Measurements from ENCODE around the gene CD302. TPM values are rescaled to one million over a fixed set of nuclear protein-coding genes. Genes with fewer than 3 reads are reported as not detected.
"Not testable (repeated sequence)": the region's sequence is repeated elsewhere in the genome, so short reads cannot be mapped to it uniquely, and the experiment has no call there.

CD302 gene
- total RNA-seq, 1 donor = 64.3 TPM

DNA sequence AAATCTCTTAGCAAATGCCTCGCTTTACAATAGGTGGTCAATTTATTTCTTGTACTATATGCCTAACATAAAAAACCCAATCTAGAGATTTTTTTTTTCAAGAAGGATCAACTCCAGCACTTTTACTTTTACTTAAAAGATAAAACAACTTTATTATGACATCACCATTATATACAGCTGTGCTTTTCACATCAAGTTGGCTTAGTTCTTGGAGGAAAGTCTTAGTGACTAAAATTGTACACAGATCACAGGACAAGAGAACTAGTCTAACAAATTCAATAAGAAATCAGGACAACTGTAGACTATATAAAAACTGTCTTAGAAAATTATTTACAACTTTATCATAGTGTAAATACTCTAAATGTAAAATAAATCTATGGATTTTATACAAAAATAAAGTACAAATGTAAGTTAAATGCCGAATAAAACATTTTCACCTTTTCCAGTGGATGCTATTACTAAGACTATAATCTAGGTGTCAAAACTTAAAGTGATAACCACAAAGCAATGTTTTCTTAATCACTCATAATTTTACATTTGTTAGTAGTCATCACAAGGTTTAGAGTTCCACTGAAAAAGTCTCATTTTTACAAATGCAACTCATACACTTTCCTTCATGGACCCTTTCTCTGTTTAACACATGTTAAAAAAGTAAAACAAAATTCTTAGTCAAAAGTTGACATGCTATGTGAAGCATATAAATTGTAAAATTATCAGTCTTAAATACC is 5.4 kb upstream of the CD302 start:
- peaks cover 2% of the 10 kb centered on the region for H3K27me3 ChIP-seq (ENCODE audit: insufficient read depth, low read length)
- no peaks in the 10 kb centered on the region for H3K9me3 ChIP-seq (ENCODE audit: low read depth, low read length)
- no peak overlapping the region for H3K4me3 ChIP-seq (ENCODE audit: low read length)
- peaks cover 35% of the 10 kb centered on the region for H3K4me1 ChIP-seq (ENCODE audit: insufficient read depth, low read length)

DNA sequence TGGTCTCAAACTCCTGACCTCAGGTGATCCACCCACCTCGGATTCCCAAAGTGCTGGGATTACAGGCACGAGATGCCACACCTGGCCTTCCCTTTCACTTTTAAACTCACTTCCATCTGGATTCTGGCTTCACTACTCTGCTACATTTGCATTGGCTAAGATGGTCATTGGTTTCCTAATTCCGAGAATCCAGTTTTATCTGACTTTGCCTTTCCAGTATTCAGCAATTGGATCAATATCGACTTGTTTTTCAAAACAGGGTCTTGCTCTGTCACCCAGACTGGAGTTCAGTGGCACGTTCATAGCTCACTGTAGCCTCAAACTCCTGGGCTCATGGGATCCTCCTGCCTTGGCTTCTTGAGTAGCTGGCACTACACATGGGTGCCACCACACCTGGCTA is 4.7 kb upstream of the CD302 start:
- H3K27me3 ChIP-seq (ENCODE audit: insufficient read depth, low read length) = peaks cover 3% of the 10 kb centered on the region
- no peaks in the 10 kb centered on the region for H3K9me3 ChIP-seq (ENCODE audit: low read depth, low read length)
- H3K4me3 ChIP-seq (ENCODE audit: low read length) = no peak overlapping the region
- H3K4me1 ChIP-seq (ENCODE audit: insufficient read depth, low read length) = peaks cover 38% of the 10 kb centered on the region

DNA sequence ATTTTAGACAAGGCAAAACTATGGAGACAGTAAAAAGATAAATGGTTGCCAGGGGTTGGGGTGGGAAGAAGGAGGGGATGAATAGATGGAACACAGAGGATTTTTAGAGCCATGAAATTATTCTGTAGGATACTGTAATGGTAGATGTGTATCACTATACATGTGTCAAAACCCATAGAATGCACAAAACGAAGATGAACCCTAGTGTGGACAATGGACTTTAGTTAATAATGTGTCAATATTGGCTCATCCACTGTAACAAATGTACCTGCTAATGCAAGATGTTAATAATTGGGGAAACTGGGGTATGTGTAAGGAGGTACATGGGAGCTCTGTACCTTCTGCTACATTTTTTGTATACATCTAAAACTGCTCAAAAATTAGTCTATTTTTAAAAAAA is 1.8 kb upstream of the CD302 start:
- Histone ChIP-seq H3K9me3 (ENCODE audit: low read depth, low read length) (no peaks in the 10 kb centered on the region), H3K4me3 (ENCODE audit: low read length) (no peak overlapping the region), H3K27me3 (ENCODE audit: insufficient read depth, low read length) (peaks cover 3% of the 10 kb centered on the region), H3K4me1 (ENCODE audit: insufficient read depth, low read length) (peaks cover 63% of the 10 kb centered on the region)

DNA sequence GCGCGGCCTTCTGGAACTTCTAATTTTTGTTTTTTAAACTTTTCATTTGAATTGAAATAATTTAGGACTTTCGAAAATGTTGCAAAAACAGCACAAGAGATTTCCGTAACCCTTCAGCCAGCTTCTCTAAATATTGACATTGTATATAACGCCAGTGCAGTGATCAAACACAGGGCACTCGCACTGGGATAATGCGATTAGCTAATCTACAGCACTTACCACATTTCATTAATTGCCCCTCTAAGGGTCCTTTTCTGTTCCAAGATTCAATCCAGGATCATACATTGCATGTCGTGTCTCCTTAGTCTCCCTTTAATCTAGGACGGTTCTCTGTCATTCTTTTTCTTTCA is 343 bp upstream of the CD302 start:
- Histone ChIP-seq H3K4me3 (ENCODE audit: low read length) (peak overlapping the region; percentile 75), H3K27me3 (ENCODE audit: insufficient read depth, low read length) (peaks cover 3% of the 10 kb centered on the region), H3K4me1 (ENCODE audit: insufficient read depth, low read length) (peaks cover 72% of the 10 kb centered on the region), H3K9me3 (ENCODE audit: low read depth, low read length) (no peaks in the 10 kb centered on the region)

DNA sequence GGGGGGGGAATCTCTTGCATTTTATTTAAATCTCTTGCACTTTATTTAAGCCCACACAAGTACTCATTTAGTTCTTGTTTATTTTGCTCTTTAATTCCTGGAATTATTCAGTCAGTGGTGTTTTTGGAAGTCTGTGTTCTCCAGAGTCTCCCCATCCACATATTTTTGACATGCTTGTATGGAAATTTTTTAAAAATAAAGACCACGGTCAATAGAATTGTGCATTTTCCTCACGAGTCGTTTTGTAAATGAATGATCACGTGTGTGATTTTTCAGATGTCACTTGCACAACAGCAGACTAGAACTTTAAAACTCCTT is 824 bp downstream of the CD302 start:
- H3K9me3 ChIP-seq (ENCODE audit: low read depth, low read length) = no peaks in the 10 kb centered on the region
- peaks cover 3% of the 10 kb centered on the region for H3K27me3 ChIP-seq (ENCODE audit: insufficient read depth, low read length)
- peaks cover 72% of the 10 kb centered on the region for H3K4me1 ChIP-seq (ENCODE audit: insufficient read depth, low read length)
- H3K4me3 ChIP-seq (ENCODE audit: low read length) = peak overlapping the region; percentile 75

DNA sequence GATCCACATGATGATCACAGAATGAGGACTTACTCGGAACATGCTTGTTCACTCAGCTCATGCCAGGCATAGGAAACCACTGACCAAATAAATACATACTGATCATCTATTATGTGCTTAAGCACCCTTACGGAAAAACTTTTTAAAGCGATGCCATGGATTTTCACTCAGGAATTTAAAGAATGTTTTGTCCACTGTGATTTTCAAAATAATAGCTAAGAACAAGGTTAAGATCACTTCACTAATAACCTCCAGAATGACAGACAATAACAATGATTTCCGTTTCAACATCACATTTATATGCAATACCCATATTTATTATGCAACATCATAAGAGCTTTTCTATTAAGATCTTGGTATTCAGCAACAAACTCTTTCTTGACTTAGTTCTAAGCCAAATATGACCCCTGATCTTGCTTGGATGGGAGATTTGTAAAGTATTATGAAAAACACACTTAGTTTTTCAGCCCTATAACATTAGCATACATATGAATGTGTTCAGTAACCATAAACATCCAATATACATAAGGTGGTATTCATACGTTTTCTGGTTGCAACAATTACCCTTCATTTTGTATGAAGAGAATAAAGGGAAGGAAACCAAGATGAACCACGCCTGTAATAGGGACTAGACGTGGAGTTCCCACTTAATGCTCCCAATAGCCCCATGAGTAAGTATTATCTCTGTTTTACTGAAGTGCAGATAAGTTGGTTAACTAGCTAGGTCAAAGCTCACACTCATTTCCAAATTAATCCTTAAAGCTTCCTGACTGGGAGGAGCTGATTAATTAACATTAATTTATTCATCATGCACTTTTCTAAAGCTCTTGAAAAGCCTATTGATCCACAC is 1.9 kb downstream of the CD302 start:
- Histone ChIP-seq H3K4me3 (ENCODE audit: low read length) (peak overlapping the region; percentile 75), H3K27me3 (ENCODE audit: insufficient read depth, low read length) (peaks cover 3% of the 10 kb centered on the region), H3K4me1 (ENCODE audit: insufficient read depth, low read length) (peaks cover 65% of the 10 kb centered on the region), H3K9me3 (ENCODE audit: low read depth, low read length) (no peaks in the 10 kb centered on the region)

DNA sequence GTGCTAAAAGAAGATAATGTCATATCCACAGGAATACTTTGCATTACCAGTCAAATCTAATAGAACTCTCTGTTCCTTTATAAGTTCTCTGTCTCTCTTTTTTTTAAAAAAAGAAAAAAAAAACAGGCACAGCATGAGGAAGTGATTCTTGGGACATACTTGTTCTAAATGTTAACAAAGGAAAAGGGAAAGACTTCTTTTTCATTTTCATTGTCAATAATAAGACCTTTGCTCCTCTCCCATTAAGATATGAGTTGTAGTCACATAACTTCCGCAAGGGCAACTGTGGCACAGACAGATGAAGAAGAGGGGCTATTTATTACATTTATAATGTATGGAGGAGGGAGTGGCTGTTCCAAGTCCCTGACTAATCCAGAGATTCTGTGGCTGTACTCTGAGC is 4.7 kb downstream of the CD302 start:
- no peaks in the 10 kb centered on the region for H3K9me3 ChIP-seq (ENCODE audit: low read depth, low read length)
- H3K4me3 ChIP-seq (ENCODE audit: low read length) = no peak overlapping the region
- no peaks in the 10 kb centered on the region for H3K27me3 ChIP-seq (ENCODE audit: insufficient read depth, low read length)
- peaks cover 60% of the 10 kb centered on the region for H3K4me1 ChIP-seq (ENCODE audit: insufficient read depth, low read length)

DNA sequence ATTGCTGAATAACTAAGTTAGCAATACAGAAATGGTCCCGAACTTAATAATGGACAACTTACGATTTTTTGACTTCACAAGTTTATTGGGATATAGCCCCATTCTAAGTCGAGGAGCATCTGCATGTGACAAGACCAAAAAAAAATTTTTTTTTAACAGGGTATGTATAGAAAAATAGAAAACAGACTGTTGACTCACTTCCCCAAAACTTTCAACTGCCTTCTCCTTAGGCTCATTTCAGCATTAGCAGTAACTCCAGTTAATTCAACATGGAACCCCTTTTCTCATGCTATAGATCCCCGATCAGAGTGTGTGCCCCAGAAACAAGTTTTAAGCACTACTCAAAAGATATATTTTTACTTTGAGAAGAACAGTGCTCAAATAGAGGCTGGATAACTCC is 5.4 kb downstream of the CD302 start:
- Histone ChIP-seq H3K4me1 (ENCODE audit: insufficient read depth, low read length) (peaks cover 59% of the 10 kb centered on the region), H3K9me3 (ENCODE audit: low read depth, low read length) (no peaks in the 10 kb centered on the region), H3K27me3 (ENCODE audit: insufficient read depth, low read length) (no peaks in the 10 kb centered on the region), H3K4me3 (ENCODE audit: low read length) (no peak overlapping the region)

DNA sequence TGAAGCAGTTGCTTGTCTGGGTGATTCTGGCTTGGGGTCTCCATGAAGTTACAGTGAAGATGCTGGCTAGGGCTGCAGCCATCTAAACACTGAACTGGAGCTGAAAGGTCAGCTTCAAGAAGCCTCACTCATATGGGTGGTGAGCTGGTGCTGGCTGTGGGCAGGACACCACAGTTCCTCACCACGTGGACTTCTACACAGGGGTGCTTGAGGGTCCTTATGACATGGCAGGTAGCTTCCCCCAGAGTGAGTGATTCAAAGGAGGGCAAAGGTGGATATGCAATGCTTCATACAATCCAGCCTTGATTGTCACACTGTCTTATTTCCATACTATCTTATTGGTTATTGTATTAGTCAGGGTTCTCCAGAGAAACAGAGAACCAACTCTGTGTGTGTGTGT is 6.0 kb downstream of the CD302 start:
- no peaks in the 10 kb centered on the region for H3K27me3 ChIP-seq (ENCODE audit: insufficient read depth, low read length)
- H3K4me1 ChIP-seq (ENCODE audit: insufficient read depth, low read length) = peaks cover 53% of the 10 kb centered on the region
- no peaks in the 10 kb centered on the region for H3K9me3 ChIP-seq (ENCODE audit: low read depth, low read length)
- H3K4me3 ChIP-seq (ENCODE audit: low read length) = no peak overlapping the region

DNA sequence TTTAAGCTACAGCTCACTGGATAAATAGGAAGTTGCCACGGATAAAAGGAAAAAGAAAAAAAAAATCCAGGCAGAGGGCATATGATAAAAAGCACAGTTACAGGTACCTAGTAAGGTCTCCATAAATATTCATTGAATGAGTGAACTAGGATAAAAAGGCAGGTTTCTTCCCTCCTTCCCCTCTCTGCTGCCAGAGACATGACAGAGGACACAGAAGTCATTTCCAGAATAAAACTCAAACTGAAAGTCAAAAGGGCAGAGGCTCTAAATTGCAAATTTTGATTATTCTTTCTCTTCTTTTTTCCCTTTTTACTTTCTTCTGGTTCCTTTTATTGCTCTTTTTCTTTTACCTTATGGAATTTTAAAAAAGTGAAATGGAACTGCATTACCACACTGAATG is 7.7 kb downstream of the CD302 start:
- H3K4me3 ChIP-seq (ENCODE audit: low read length) = no peak overlapping the region
- no peaks in the 10 kb centered on the region for H3K27me3 ChIP-seq (ENCODE audit: insufficient read depth, low read length)
- peaks cover 44% of the 10 kb centered on the region for H3K4me1 ChIP-seq (ENCODE audit: insufficient read depth, low read length)
- H3K9me3 ChIP-seq (ENCODE audit: low read depth, low read length) = no peaks in the 10 kb centered on the region

DNA sequence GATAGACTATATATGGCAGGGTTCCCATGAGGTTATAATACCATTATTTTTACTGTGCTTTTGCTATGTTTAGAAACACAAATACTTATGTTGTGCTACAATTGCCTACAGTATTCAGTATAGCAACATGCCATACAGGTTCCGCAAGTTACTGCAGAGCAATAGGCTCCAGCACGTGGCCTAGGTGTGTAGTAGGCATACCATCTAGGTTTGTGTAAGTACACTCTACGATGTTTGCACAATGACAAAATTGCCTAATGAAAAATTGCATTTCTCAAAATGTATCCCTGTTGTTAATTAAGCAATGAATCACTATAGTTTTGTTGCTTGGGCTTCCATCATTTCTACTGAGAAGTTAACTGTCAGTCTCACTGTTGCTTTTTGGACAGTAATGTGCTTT is 9.8 kb downstream of the CD302 start:
- H3K4me1 ChIP-seq (ENCODE audit: insufficient read depth, low read length) = peaks cover 40% of the 10 kb centered on the region
- no peaks in the 10 kb centered on the region for H3K27me3 ChIP-seq (ENCODE audit: insufficient read depth, low read length)
- no peak overlapping the region for H3K4me3 ChIP-seq (ENCODE audit: low read length)
- no peaks in the 10 kb centered on the region for H3K9me3 ChIP-seq (ENCODE audit: low read depth, low read length)

DNA sequence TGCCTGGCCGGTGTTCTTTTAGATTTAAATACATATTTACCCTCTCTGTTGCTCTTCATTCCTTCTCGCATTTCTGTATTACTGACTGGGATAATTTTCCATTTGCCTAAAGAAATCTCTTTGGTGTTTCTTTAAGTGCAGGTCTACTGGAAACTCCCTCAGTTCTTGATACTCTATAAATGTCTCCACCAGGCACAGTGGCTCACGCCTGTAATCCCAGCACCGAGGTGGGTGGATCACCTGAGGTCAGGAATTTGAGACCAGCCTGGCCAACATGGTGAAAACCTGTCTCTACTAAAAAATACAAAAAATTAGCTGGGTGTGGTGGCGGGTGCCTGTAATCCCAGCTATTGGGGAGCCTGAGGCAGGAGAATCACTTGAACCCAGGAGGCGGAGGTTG is 10.4 kb downstream of the CD302 start:
- not testable (repeated sequence) for H3K27me3 ChIP-seq (ENCODE audit: insufficient read depth, low read length); H3K9me3 ChIP-seq (ENCODE audit: low read depth, low read length); H3K4me3 ChIP-seq (ENCODE audit: low read length)
- peaks cover 36% of the 10 kb centered on the region for H3K4me1 ChIP-seq (ENCODE audit: insufficient read depth, low read length)

DNA sequence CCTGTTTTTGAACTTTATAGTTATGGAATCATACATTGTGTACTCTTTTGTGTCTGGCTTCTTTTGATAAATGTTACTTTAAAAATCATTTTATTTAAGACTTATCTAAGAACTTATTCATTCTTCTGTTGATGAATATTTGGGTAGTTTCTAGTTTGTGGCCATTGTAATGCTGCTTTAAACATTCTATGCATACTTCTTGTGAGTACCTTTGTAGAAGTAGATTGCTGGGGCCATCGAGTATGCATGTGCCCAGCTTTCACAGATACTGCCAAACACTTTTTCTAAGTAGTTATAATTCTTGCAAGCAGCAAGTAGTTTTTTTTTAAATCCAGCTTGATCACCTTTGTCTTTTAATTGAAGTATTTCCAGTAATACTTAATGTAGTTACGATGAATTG is 11.1 kb downstream of the CD302 start:
- Histone ChIP-seq H3K27me3 (ENCODE audit: insufficient read depth, low read length) (no peaks in the 10 kb centered on the region), H3K4me1 (ENCODE audit: insufficient read depth, low read length) (peaks cover 29% of the 10 kb centered on the region), H3K9me3 (ENCODE audit: low read depth, low read length) (no peaks in the 10 kb centered on the region), H3K4me3 (ENCODE audit: low read length) (no peak overlapping the region)

DNA sequence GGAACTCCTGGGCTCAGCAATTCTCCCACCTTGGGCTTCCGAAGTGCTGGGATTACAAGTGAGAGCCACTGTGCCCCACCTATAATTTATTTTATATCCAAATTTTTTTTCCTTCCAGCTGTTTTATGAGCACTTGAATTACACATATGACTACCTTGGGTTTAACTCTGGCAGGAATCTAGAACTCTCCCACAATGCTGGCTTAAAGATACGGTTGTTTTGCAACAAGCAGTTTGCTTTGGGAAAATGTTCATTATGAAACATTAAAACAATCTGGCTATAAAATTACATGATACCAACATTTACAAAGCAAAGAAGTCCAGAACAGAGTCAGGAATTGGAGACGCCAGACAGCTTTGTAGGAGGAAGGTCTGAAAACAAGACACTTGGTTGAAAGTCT is 12.8 kb downstream of the CD302 start:
- no peaks in the 10 kb centered on the region for H3K9me3 ChIP-seq (ENCODE audit: low read depth, low read length)
- peaks cover 26% of the 10 kb centered on the region for H3K4me1 ChIP-seq (ENCODE audit: insufficient read depth, low read length)
- H3K4me3 ChIP-seq (ENCODE audit: low read length) = no peak overlapping the region

DNA sequence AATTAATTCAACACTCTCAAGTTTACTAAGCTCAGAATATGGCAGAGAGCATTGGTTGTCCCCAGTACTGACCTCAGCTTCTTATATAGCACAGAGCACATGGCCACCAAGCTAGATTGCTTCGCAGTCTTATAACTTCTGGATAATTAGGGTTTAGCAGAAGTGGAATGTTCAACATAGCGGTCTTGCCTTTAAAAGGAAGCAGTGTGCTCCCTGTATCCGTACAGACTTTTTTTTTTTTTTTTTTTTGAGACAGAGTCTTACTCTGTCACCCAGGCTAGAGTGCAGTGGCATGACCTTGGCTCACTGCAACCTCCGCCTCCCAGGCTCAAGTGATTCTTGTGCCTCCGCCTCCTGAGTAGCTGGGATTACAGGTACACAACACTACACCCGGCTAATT is 13.3 kb downstream of the CD302 start:
- peaks cover 25% of the 10 kb centered on the region for H3K4me1 ChIP-seq (ENCODE audit: insufficient read depth, low read length)
- not testable (repeated sequence) for H3K4me3 ChIP-seq (ENCODE audit: low read length); H3K9me3 ChIP-seq (ENCODE audit: low read depth, low read length); H3K27me3 ChIP-seq (ENCODE audit: insufficient read depth, low read length)

More for the DNA sequence above, 12.8 kb downstream of the CD302 start:
- H3K27me3 ChIP-seq (ENCODE audit: insufficient read depth, low read length) = no peaks in the 10 kb centered on the region

DNA sequence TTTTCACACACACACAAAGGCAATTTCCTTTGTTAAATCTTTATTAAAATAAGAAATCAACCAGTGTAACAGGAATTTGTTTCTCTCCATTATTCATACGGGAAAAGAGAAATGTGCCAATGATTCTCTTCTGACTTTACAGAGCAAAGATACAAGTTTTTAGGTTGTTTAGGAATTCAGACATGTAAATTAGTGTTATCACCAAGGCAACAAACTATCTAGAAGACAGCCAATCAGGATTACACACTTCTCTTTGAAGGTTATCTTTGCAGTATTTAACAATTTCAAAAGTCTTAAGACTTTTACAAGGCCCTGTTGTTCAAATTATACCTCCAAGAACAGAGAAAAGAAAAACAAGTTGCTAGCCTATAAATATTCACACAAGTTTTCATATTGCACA is 14.5 kb downstream of the CD302 start:
- Histone ChIP-seq H3K27me3 (ENCODE audit: insufficient read depth, low read length) (no peaks in the 10 kb centered on the region), H3K9me3 (ENCODE audit: low read depth, low read length) (no peaks in the 10 kb centered on the region), H3K4me1 (ENCODE audit: insufficient read depth, low read length) (peaks cover 20% of the 10 kb centered on the region), H3K4me3 (ENCODE audit: low read length) (no peak overlapping the region)
